OCI-LY3 (cell line): ENCODE data around the gene RNF186.
"Not testable (repeated sequence)": the region's sequence is repeated elsewhere in the genome, so short reads cannot be mapped to it uniquely, and the experiment has no call there.

Source experiments
- EZH2phosphoT487 ChIP-seq: fragments of 200-600 bp; shearing (Covaris generic); IDR thresholded peaks from 2 replicates; pipeline ENCODE4 v1.6.1; 2018; ENCODE audit warnings: antibody characterized with exemption, mixed run types, low read depth
- TF ChIP-seq, protein P1 (sequence below): fragments of 200-600, 300-600 bp; sonication (generic); IDR thresholded peaks from 2 replicates; pipeline ENCODE4 v1.5.1; 2014; ENCODE audit warnings: antibody characterized with exemption, low read length, low read depth

DNA sequence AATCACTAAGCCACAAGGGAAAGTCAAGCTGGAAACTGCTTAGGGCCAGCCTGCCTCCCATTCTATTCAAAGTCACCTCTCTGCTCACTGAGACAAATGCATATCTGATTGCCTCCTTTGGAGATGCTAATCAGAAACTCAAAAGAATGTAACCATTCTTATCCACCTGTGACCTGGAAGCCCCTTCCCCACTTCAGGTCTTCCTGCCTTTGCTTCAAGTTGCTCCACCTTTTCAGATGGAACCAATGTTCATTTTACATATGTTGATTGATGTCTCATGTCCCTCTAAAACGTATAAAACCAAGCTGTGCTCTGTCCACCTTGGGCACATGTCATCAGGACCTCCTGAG is 1.6 kb upstream of the RNF186 start:
- TF ChIP-seq, protein P1, sequence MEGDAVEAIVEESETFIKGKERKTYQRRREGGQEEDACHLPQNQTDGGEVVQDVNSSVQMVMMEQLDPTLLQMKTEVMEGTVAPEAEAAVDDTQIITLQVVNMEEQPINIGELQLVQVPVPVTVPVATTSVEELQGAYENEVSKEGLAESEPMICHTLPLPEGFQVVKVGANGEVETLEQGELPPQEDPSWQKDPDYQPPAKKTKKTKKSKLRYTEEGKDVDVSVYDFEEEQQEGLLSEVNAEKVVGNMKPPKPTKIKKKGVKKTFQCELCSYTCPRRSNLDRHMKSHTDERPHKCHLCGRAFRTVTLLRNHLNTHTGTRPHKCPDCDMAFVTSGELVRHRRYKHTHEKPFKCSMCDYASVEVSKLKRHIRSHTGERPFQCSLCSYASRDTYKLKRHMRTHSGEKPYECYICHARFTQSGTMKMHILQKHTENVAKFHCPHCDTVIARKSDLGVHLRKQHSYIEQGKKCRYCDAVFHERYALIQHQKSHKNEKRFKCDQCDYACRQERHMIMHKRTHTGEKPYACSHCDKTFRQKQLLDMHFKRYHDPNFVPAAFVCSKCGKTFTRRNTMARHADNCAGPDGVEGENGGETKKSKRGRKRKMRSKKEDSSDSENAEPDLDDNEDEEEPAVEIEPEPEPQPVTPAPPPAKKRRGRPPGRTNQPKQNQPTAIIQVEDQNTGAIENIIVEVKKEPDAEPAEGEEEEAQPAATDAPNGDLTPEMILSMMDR = not testable (repeated sequence)
- TF ChIP-seq EZH2phosphoT487 = not testable (repeated sequence)
